K562 (cell line): ENCODE results near the gene PPM1F. TPM values are rescaled to one million over a fixed set of nuclear protein-coding genes. Genes with fewer than 3 reads are reported as not detected.

ENCODE experiments used
- ADNP ChIP-seq: fragments of 200-800 bp; sonication (Bioruptor generic); IDR thresholded peaks from 2 replicates; pipeline ENCODE4 v1.6.1; 2016; ENCODE audit warnings: missing genetic modification characterization, missing compliant biosample characterization
- CC2D1A ChIP-seq: fragments of 450-650 bp; IDR thresholded peaks from 2 replicates; pipeline ENCODE4 v1.6.1; 2017; ENCODE audit warnings: mild to moderate bottlenecking
- CGGBP1 ChIP-seq: fragments of 250-450 bp; sonication (Bioruptor Pico); IDR thresholded peaks from 2 replicates; pipeline ENCODE4 v1.9.0; 2021; ENCODE audit warnings: mild to moderate bottlenecking
- E2F3 ChIP-seq: fragments of 250-450 bp; sonication (Bioruptor Pico); IDR thresholded peaks from 2 replicates; pipeline ENCODE4 v1.4.0; 2020; ENCODE audit warnings: mild to moderate bottlenecking
- ETV6 ChIP-seq, 3 experiments: fragments of 150-350 bp in 1 of 3; sonication (generic) in 1 of 3; formaldehyde crosslinking in 1 of 3; IDR thresholded peaks; 2 replicates each; pipeline versions ENCODE4 v1.6.1 to v1.8.0; 2014 to 2022; ENCODE audit warnings: borderline replicate concordance in 2 of 3, low read depth in 2 of 3, antibody characterized with exemption in 1 of 3, low read length in 1 of 3, mild to moderate bottlenecking in 1 of 3, missing genetic modification reagents in 1 of 3
- FOXA1 ChIP-seq: fragments of 450-650 bp; IDR thresholded peaks from 2 replicates; pipeline ENCODE4 v1.6.1; 2016; ENCODE audit warnings: mild to moderate bottlenecking, borderline replicate concordance
- GATAD2B ChIP-seq: fragments of 450-650 bp; IDR thresholded peaks from 2 replicates; pipeline ENCODE4 v1.6.1; 2017; ENCODE audit warnings: mild to moderate bottlenecking, borderline replicate concordance
- HDAC2 ChIP-seq: fragments of 450-650 bp; IDR thresholded peaks from 2 replicates; pipeline ENCODE4 v1.6.1; 2016; ENCODE audit warnings: mild to moderate bottlenecking
- JUNB ChIP-seq: fragments of 450-650 bp; formaldehyde crosslinking; conservative IDR thresholded peaks from 2 replicates; pipeline ENCODE4 v1.4.0; 2020; ENCODE audit warnings: mild to moderate bottlenecking
- MCM7 ChIP-seq, 2 experiments: fragments of 450-650 bp; IDR thresholded peaks; 2 replicates each; pipeline ENCODE4 v1.6.1; 2016 to 2018
- MEIS2 ChIP-seq: fragments of 450-650 bp; IDR thresholded peaks from 2 replicates; pipeline ENCODE4 v1.6.1; 2014; ENCODE audit warnings: mild to moderate bottlenecking; ENCODE audit not compliant: partially characterized antibody
- MTA1 ChIP-seq: fragments of 450-650 bp; IDR thresholded peaks from 2 replicates; pipeline ENCODE4 v1.6.1; 2017; ENCODE audit warnings: borderline replicate concordance
- RB1 ChIP-seq: fragments of 450-650 bp; IDR thresholded peaks from 2 replicates; pipeline ENCODE4 v1.6.1; 2017; ENCODE audit warnings: low read depth, mild to moderate bottlenecking
- RBM22 ChIP-seq: fragments of 200-400 bp; formaldehyde crosslinking; IDR thresholded peaks from 2 replicates; pipeline ENCODE4 v1.6.1; 2018; ENCODE audit warnings: low read length, low read depth; ENCODE audit not compliant: poor library complexity, severe bottlenecking
- SMARCB1 ChIP-seq: IDR thresholded peaks from 2 replicates; pipeline ENCODE4 v1.6.1; 2011; ENCODE audit warnings: improper control_type of control experiment, low read depth; ENCODE audit not compliant: insufficient read length
- SMARCC2 ChIP-seq: fragments of 450-650 bp; IDR thresholded peaks from 2 replicates; pipeline ENCODE4 v1.6.1; 2017; ENCODE audit warnings: antibody characterized with exemption, moderate library complexity, mild to moderate bottlenecking, low read depth
- SRSF3 ChIP-seq: fragments of 200-400 bp; formaldehyde crosslinking; IDR thresholded peaks from 2 replicates; pipeline ENCODE4 v1.6.1; 2016; ENCODE audit warnings: mild to moderate bottlenecking, low read length, moderate library complexity; ENCODE audit not compliant: insufficient read depth
- SUPT5H ChIP-seq: fragments of 450-650 bp; IDR thresholded peaks from 2 replicates; pipeline ENCODE4 v1.6.1; 2016
- TAF15 ChIP-seq: fragments of 200-400 bp; formaldehyde crosslinking; IDR thresholded peaks from 2 replicates; pipeline ENCODE4 v1.6.1; 2017; ENCODE audit warnings: mild to moderate bottlenecking, low read depth, low read length, moderate library complexity
- TSHZ1 ChIP-seq: fragments of 250-450 bp; sonication (Bioruptor Pico); IDR thresholded peaks from 2 replicates; pipeline ENCODE4 v1.4.0; 2020; ENCODE audit warnings: mild to moderate bottlenecking, moderate library complexity
- XRCC5 ChIP-seq: fragments of 200-400 bp; formaldehyde crosslinking; IDR thresholded peaks from 2 replicates; pipeline ENCODE4 v1.6.1; 2017; ENCODE audit warnings: low read depth, mild to moderate bottlenecking, low read length
- ZC3H11A ChIP-seq: IDR thresholded peaks from 2 replicates; pipeline ENCODE4 v1.6.1; 2012; ENCODE audit warnings: low read depth, low read length, improper control_type of control experiment
- ZNF224 ChIP-seq: sonication (generic); formaldehyde crosslinking; IDR thresholded peaks from 2 replicates; pipeline ENCODE4 v1.8.0; 2022; ENCODE audit warnings: mild to moderate bottlenecking, missing genetic modification reagents
- ZNF316 ChIP-seq: fragments of 450-650 bp; IDR thresholded peaks from 2 replicates; pipeline ENCODE4 v1.6.1; 2016
- ZNF445 ChIP-seq: fragments of 250-450 bp; sonication (Bioruptor Pico); IDR thresholded peaks from 2 replicates; pipeline ENCODE4 v1.4.0; 2020; ENCODE audit warnings: low read depth, mild to moderate bottlenecking, moderate library complexity
- polyA plus RNA-seq, 8 experiments: library from polyadenylated mRNA; depleted of rRNA in 4 of 8; stranded (reverse) in 5 of 8; unstranded in 3 of 8; fragments of >200 nt; fragmentation: Nextera tagmentation in 2 of 8; fragmentation: Illumina TruSeq in 1 of 8; extraction: Ambion mirVana in 2 of 8; extraction: Trizol in 1 of 8; gene quantifications; 2 replicates each; pipeline versions ENCODE4 v1.2.1 to v1.2.3, GENCODE V29; 2011 to 2014; ENCODE audit warnings: inconsistent platforms in 1 of 8, missing spikeins in 1 of 8
- total RNA-seq, 7 experiments: library from RNA; depleted of rRNA in 6 of 7; stranded (reverse); fragments of >200 nt in 6 of 7; fragmentation: Illumina TruSeq in 2 of 7; extraction: Trizol in 2 of 7; gene quantifications; 2 replicates each; pipeline versions ENCODE4 v1.2.1 to v1.2.3, GENCODE V29; 2011 to 2021; ENCODE audit warnings: low replicate concordance in 1 of 7

Gene PPM1F
- total and polyA plus RNA-seq, 9 of the 15 experiments (the other 6 are each of a cell fraction or from before 2014, with no cell fraction given): 2.1 to 159 (median 64.0) TPM

DNA sequence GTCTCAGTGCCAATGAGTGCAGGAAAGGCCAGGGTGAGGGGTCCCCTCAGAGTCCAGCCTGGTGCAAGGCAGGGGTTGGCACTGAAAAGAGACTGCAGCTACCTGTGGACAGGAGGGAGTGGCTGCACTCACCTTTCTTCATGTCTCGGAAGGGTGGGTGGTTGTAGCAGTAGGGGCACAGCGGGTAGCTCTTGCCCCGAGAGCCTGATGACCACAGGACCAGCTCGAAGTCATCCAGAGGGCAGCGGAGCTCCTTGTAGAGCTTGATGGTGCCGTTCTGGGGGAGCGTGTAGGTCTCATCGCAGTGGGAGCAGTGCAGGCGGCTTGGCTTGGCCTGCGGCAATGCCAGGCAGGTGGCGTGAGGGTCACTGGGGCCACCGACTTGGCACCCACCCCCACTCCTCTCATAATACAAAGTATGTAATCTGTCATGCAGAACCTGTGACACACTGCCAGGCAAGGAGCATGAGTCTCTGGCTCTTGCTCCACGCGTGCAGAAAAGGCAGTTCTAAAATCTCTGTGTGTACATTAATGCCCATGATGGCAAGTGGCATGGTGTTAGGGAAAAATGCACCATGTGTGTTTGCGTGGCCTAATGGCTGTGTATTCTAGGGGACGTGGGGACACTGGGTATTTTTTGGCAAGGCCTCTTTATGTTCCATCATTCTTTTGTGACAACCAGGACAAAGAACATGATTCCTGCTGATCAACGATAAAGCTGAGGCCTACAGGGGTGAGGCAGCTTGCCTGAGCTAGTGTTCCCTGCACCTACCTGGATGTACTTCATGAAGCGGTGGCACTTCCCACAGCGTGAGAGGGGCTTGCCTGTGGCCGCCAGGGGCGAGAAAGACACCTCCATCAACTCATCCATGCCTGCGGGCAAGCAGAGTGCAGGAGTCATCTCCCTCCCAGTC, 6.0 kb upstream of the PPM1F start (continued):
- no peak for TF ChIP-seq TSHZ1 (CRISPR knock-in tag)
- TF ChIP-seq MTA1: no peak
- no peak for TF ChIP-seq ADNP (tag)
- TF ChIP-seq ZC3H11A: no peak
- TF ChIP-seq SMARCB1: no peak
- TF ChIP-seq ZNF224 (CRISPR knock-in tag): no peak
- TF ChIP-seq SRSF3: no peak
- no peak for TF ChIP-seq MCM7 (IDR thresholded peaks at IDR 0.05)
- no peak for TF ChIP-seq E2F3
- TF ChIP-seq GATAD2B: no peak
- TF ChIP-seq FOXA1: no peak
- TF ChIP-seq RB1: no peak; the same call in 1 of the 2 replicates
- no peak for TF ChIP-seq CGGBP1 (CRISPR knock-in tag)
- peak; percentile 53; the same call in 1 of the 2 replicates for TF ChIP-seq SUPT5H
- TF ChIP-seq HDAC2: no peak
- no peak for TF ChIP-seq JUNB (CRISPR knock-in tag)
- TF ChIP-seq XRCC5: no peak
- TF ChIP-seq SMARCC2: no peak
- no peak for TF ChIP-seq MEIS2
- 0 out of 2 replicates have a peak, but pooled peaks have one; percentile 76 for TF ChIP-seq TAF15
- no peak for TF ChIP-seq ZNF445 (CRISPR knock-in tag)
- no peak for TF ChIP-seq RBM22
- no peak; a peak in 1 of 4 replicates for TF ChIP-seq ETV6 (IDR thresholded peaks at IDR 0.05; ENCODE audit: borderline replicate concordance in 1 of 2, low read depth in 2 of 2, low read length in 1 of 2)
- no peak for TF ChIP-seq ETV6 (CRISPR knock-in tag; IDR thresholded peaks at IDR 0.05; ENCODE audit: borderline replicate concordance)
- TF ChIP-seq ZNF316: no peak
- no peak for TF ChIP-seq CC2D1A
